Erythroblast (primary cell): ENCODE results near the gene ETV5.
"Not testable (repeated sequence)": the region's sequence is repeated elsewhere in the genome, so short reads cannot be mapped to it uniquely, and the experiment has no call there.

Source experiments
- DNase-seq, 2 experiments: peaks; one replicate each; lab custom pipeline; 2025; lab: John Stamatoyannopoulos, UW
- GATA1 ChIP-seq: IDR thresholded peaks from 2 replicates; pipeline ENCODE4 v1.6.1; 2011; ENCODE audit warnings: low read depth, mild to moderate bottlenecking, control low read depth, low read length, moderate library complexity
- POLR2A ChIP-seq: IDR thresholded peaks from 2 replicates; pipeline ENCODE4 v1.6.1; 2011; ENCODE audit warnings: mild to moderate bottlenecking, low read length

Gene ETV5

GRCh38 chr3:186053954-186054791 lies 54.7 kb downstream of the ETV5 start:
- no peak for TF ChIP-seq POLR2A
- no peak for TF ChIP-seq GATA1
- no peak for DNase-seq

- DNase-seq, result no peak
- TF ChIP-seq GATA1 (no peak), POLR2A (no peak)
Observed at GRCh38 chr3:186052096-186052840, 56.6 kb downstream of the ETV5 start.

GRCh38 chr3:186049001-186049400 lies 59.9 kb downstream of the ETV5 start:
- no peak for DNase-seq
- TF ChIP-seq GATA1, result no peak
- no peak for TF ChIP-seq POLR2A

GRCh38 chr3:186048119-186048518 lies 60.8 kb downstream of the ETV5 start:
- no peak for DNase-seq
- TF ChIP-seq POLR2A (no peak), GATA1 (no peak)

- no peak for TF ChIP-seq GATA1
- no peak for TF ChIP-seq POLR2A
- no peak for DNase-seq
Observed at GRCh38 chr3:186046838-186047237, 62.1 kb downstream of the ETV5 start.

- TF ChIP-seq POLR2A (no peak), GATA1 (no peak)
- no peak for DNase-seq
Observed at GRCh38 chr3:186044968-186045367, 63.9 kb downstream of the ETV5 start.

- no peak for DNase-seq
- TF ChIP-seq POLR2A, result no peak
- TF ChIP-seq GATA1, result no peak
Observed at GRCh38 chr3:186044427-186044826, 64.5 kb downstream of the ETV5 start.

GRCh38 chr3:186042521-186043202 lies 66.2 kb downstream of the ETV5 start:
- no peak for TF ChIP-seq POLR2A
- TF ChIP-seq GATA1, result no peak
- no peak for DNase-seq

GRCh38 chr3:186042036-186042435 lies 66.9 kb downstream of the ETV5 start:
- DNase-seq, result no peak

GRCh38 chr3:186038360-186038759 lies 70.5 kb downstream of the ETV5 start:
- no peak for DNase-seq
- no peak for TF ChIP-seq GATA1
- TF ChIP-seq POLR2A, result no peak

More at GRCh38 chr3:186042036-186042435, 66.9 kb downstream of the ETV5 start:
- TF ChIP-seq GATA1 (no peak), POLR2A (no peak)

GRCh38 chr3:186035277-186035676 lies 73.6 kb downstream of the ETV5 start:
- TF ChIP-seq GATA1 (no peak), POLR2A (no peak)
- no peak for DNase-seq

GRCh38 chr3:186032321-186032720 lies 76.6 kb downstream of the ETV5 start:
- TF ChIP-seq GATA1, result no peak
- TF ChIP-seq POLR2A, result no peak
- no peak for DNase-seq

- DNase-seq, result not testable (repeated sequence)
Observed at GRCh38 chr3:186025993-186026392, 82.9 kb downstream of the ETV5 start.

GRCh38 chr3:186025161-186025560 lies 83.7 kb downstream of the ETV5 start:
- no peak for DNase-seq
- TF ChIP-seq POLR2A (no peak), GATA1 (no peak)
